PC-9 (cell line): Measurements from ENCODE around the gene KLF13. TPM values are rescaled to one million over a fixed set of nuclear protein-coding genes. Genes with fewer than 3 reads are reported as not detected.
"Not testable (repeated sequence)": the region's sequence is repeated elsewhere in the genome, so short reads cannot be mapped to it uniquely, and the experiment has no call there.

Experiments
- BruUV-seq: library from RNA; stranded (reverse); fragments of 400-500 nt; replicated peaks from 2 replicates; lab custom pipeline; 2021; lab: Mats Ljungman, UMichigan
- CTCF ChIA-PET: fragments of 300-600 bp; sonication (Branson Sonifier 250); formaldehyde crosslinking; loops from one replicate; lab custom pipeline; 2022; ENCODE audit warnings: antibody characterized with exemption; lab: Charles Lee
- POLR2A ChIA-PET: fragments of 300-600 bp; sonication (Branson Sonifier 250); formaldehyde crosslinking; loops from one replicate; lab custom pipeline; 2022; ENCODE audit warnings: antibody characterized with exemption; ENCODE audit not compliant: unreplicated experiment; lab: Charles Lee
- DNase-seq, 2 experiments: peaks; one replicate each; pipeline versions ENCODE4 v3.0.0 to v3.0.0-alpha.2; 2015 to 2022; ENCODE audit warnings: mixed read lengths in 1 of 2
- H2AFZ ChIP-seq: fragments of 200-600 bp; sonication (generic); 2 replicates; pipeline ENCODE4 v1.8.1; 2017; ENCODE audit warnings: antibody characterized with exemption
- H3F3A ChIP-seq: fragments of 200-600 bp; sonication (generic); 2 replicates; pipeline ENCODE4 v1.8.1; 2017; ENCODE audit warnings: antibody characterized with exemption, mild to moderate bottlenecking, low read depth; ENCODE audit not compliant: insufficient read depth
- H3K27ac ChIP-seq: fragments of 200-600 bp; sonication (generic); 2 replicates; pipeline ENCODE4 v1.6.1; 2016; ENCODE audit warnings: mixed run types
- H3K27me3 ChIP-seq: fragments of 200-600 bp; sonication (generic); 2 replicates; pipeline ENCODE4 v1.6.1; 2016; ENCODE audit warnings: low read depth, mixed run types; ENCODE audit not compliant: insufficient read depth
- H3K36me3 ChIP-seq: fragments of 200-600 bp; sonication (generic); 2 replicates; pipeline ENCODE4 v1.6.1; 2016; ENCODE audit warnings: low read depth, mixed run types
- H3K4me1 ChIP-seq: fragments of 200-600 bp; sonication (generic); replicated peaks from 2 replicates; pipeline ENCODE4 v1.6.1; 2016; ENCODE audit warnings: mixed run types; ENCODE audit not compliant: insufficient read depth
- H3K4me2 ChIP-seq: fragments of 200-600 bp; sonication (generic); 2 replicates; pipeline ENCODE4 v1.6.1; 2017; ENCODE audit warnings: mixed run types
- H3K4me3 ChIP-seq: fragments of 200-600 bp; sonication (generic); 2 replicates; pipeline ENCODE4 v1.6.1; 2016; ENCODE audit warnings: mixed run types
- H3K79me2 ChIP-seq: fragments of 200-600 bp; sonication (generic); 2 replicates; pipeline ENCODE4 v1.6.1; 2017; ENCODE audit warnings: low read depth, mixed run types
- H3K9me2 ChIP-seq: fragments of 200-600 bp; sonication (generic); 2 replicates; pipeline ENCODE4 v1.8.1; 2017; ENCODE audit warnings: mild to moderate bottlenecking; ENCODE audit not compliant: insufficient read depth
- H3K9me3 ChIP-seq: fragments of 200-600 bp; sonication (generic); 2 replicates; pipeline ENCODE4 v1.8.1; 2016; ENCODE audit warnings: low read depth; ENCODE audit not compliant: insufficient read depth
- H4K20me1 ChIP-seq: fragments of 200-600 bp; sonication (generic); 2 replicates; pipeline ENCODE4 v1.8.1; 2017; ENCODE audit not compliant: insufficient read depth
- EZH2 ChIP-seq: fragments of 200-600 bp; sonication (generic); IDR thresholded peaks from 2 replicates; pipeline ENCODE4 v1.8.0; 2017; ENCODE audit warnings: antibody characterized with exemption, low read depth
- intact Hi-C: fragments of 100-400 bp; cut with micrococcal nuclease; formaldehyde crosslinking; loops from one replicate; pipeline ENCODE4 v1.10.0; 2022; ENCODE audit not compliant: unreplicated experiment
- total RNA-seq: library from RNA; stranded (reverse); gene quantifications from 2 replicates; pipeline ENCODE4 v1.2.3, GENCODE V29; 2021
- TF ChIP-seq, protein P1 (sequence below): fragments of 200-600 bp; sonication (generic); conservative IDR thresholded peaks from 2 replicates; pipeline ENCODE4 v1.6.1; 2017; ENCODE audit warnings: mixed run types, antibody characterized with exemption, mild to moderate bottlenecking, moderate library complexity

KLF13 gene
- total RNA-seq, 1 experiment from 2014 or later = 3.4 TPM

- H3K4me2 ChIP-seq = no peak overlapping the region
- H2AFZ ChIP-seq = no peak overlapping the region
- intact Hi-C loops = no loop called here
- ChIA-PET POLR2A (no interaction called here), CTCF (no interaction called here)
- peaks cover 69% of the 10 kb centered on the region for H3K27me3 ChIP-seq
- no TSS peak for BruUV-seq
- no peaks in the 10 kb centered on the region for H4K20me1 ChIP-seq
- H3K4me1 ChIP-seq = no peaks in the 10 kb centered on the region
- no peaks in the 10 kb centered on the region for H3K36me3 ChIP-seq
- H3K79me2 ChIP-seq = no peaks in the 10 kb centered on the region
- no peak overlapping the region for H3K27ac ChIP-seq
- TF ChIP-seq, protein P1, sequence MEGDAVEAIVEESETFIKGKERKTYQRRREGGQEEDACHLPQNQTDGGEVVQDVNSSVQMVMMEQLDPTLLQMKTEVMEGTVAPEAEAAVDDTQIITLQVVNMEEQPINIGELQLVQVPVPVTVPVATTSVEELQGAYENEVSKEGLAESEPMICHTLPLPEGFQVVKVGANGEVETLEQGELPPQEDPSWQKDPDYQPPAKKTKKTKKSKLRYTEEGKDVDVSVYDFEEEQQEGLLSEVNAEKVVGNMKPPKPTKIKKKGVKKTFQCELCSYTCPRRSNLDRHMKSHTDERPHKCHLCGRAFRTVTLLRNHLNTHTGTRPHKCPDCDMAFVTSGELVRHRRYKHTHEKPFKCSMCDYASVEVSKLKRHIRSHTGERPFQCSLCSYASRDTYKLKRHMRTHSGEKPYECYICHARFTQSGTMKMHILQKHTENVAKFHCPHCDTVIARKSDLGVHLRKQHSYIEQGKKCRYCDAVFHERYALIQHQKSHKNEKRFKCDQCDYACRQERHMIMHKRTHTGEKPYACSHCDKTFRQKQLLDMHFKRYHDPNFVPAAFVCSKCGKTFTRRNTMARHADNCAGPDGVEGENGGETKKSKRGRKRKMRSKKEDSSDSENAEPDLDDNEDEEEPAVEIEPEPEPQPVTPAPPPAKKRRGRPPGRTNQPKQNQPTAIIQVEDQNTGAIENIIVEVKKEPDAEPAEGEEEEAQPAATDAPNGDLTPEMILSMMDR = no peak
- no peaks in the 10 kb centered on the region for H3K9me3 ChIP-seq
- no peaks in the 10 kb centered on the region for H3F3A ChIP-seq
- no peak for DNase-seq
- H3K4me3 ChIP-seq = no peak overlapping the region
- H3K9me2 ChIP-seq = no peaks in the 10 kb centered on the region
Observed at GRCh38 chr15:31353931-31354330, 27.3 kb downstream of the KLF13 start.

DNA sequence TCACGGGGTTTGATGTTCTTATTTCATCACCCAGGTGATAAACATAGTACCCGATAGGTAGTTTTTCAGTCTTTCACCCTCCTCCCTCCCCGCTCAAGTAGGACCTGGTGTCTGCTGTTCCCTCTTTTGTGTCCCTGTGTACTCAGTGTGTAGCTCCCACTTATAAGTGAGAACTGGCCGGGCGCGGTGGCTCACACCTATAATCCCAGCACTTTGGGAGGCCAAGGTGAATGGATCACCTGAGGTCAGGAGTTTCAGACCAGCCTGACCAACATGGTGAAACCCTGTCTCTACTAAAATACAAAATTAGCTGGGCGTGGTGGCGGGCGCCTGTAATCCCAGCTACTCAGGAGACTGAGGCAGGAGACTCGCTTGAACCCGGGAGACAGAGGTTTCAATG, 29.5 kb downstream of the KLF13 start:
- H3K27ac ChIP-seq, H3K79me2 ChIP-seq, H3F3A ChIP-seq, POLR2A ChIA-PET, CTCF ChIA-PET, BruUV-seq, DNase-seq, H3K4me2 ChIP-seq, H3K9me3 ChIP-seq, H3K36me3 ChIP-seq, H3K4me3 ChIP-seq, H2AFZ ChIP-seq, H3K9me2 ChIP-seq, H3K4me1 ChIP-seq, H4K20me1 ChIP-seq, intact Hi-C loops: not testable (repeated sequence)
- peaks cover 70% of the 10 kb centered on the region for H3K27me3 ChIP-seq

GRCh38 chr15:31357148-31357547, 30.5 kb downstream of the KLF13 start:
- ChIA-PET CTCF (no interaction called here), POLR2A (no interaction called here)
- TF ChIP-seq, protein P1 = no peak
- no peak for TF ChIP-seq EZH2
- no peaks in the 10 kb centered on the region for H3K4me1 ChIP-seq
- DNase-seq = no peak
- no peak overlapping the region for H3K4me3 ChIP-seq
- H3K4me2 ChIP-seq = no peak overlapping the region
- peaks cover 61% of the 10 kb centered on the region for H3K27me3 ChIP-seq
- H4K20me1 ChIP-seq = no peaks in the 10 kb centered on the region
- intact Hi-C loops = no loop called here
- H3F3A ChIP-seq = no peaks in the 10 kb centered on the region
- no peaks in the 10 kb centered on the region for H3K79me2 ChIP-seq
- no peaks in the 10 kb centered on the region for H3K9me2 ChIP-seq
- H3K36me3 ChIP-seq = no peaks in the 10 kb centered on the region
- no peak overlapping the region for H2AFZ ChIP-seq
- BruUV-seq = no TSS peak
- H3K9me3 ChIP-seq = no peaks in the 10 kb centered on the region
- H3K27ac ChIP-seq = no peak overlapping the region

GRCh38 chr15:31358163-31358562, 31.5 kb downstream of the KLF13 start:
- no peak for DNase-seq
- H3K9me2 ChIP-seq = no peaks in the 10 kb centered on the region
- no peaks in the 10 kb centered on the region for H3K36me3 ChIP-seq
- ChIA-PET CTCF (no interaction called here), POLR2A (no interaction called here)
- no peaks in the 10 kb centered on the region for H3K9me3 ChIP-seq
- no peak overlapping the region for H3K4me2 ChIP-seq
- peaks cover 55% of the 10 kb centered on the region for H3K27me3 ChIP-seq
- no peak overlapping the region for H3K4me3 ChIP-seq
- no peaks in the 10 kb centered on the region for H3F3A ChIP-seq
- BruUV-seq = no TSS peak
- H3K4me1 ChIP-seq = no peaks in the 10 kb centered on the region
- H3K27ac ChIP-seq = no peak overlapping the region
- H2AFZ ChIP-seq = no peak overlapping the region
- H4K20me1 ChIP-seq = no peaks in the 10 kb centered on the region
- TF ChIP-seq, protein P1 = no peak
- intact Hi-C loops = no loop called here
- no peaks in the 10 kb centered on the region for H3K79me2 ChIP-seq
